ENCODE measurements around the gene ZRSR2.

GRCh38 chrX:15748841-15749240 lies 41.4 kb upstream of the ZRSR2 start:
- TF ChIP-seq CTCF (conservative IDR thresholded peaks at IDR 0.05 in 1 of 2, IDR thresholded peaks at IDR 0.05 in 1 of 2; ENCODE audit: extremely low read depth in 1 of 2, insufficient read depth in 1 of 2, low read depth in 1 of 2, low read length in 2 of 2) (no peak), EZH2 (IDR thresholded peaks at IDR 0.05; ENCODE audit: borderline replicate concordance, low read length) (no peak)

Measured in mammary epithelial cell (primary cell).